ENCODE measurements around the gene PRDM16. TPM values are rescaled to one million over a fixed set of nuclear protein-coding genes. Genes with fewer than 3 reads are reported as not detected.

The PRDM16 gene
- total RNA-seq, 1 experiment from 2014 or later = 0.17 TPM

DNA sequence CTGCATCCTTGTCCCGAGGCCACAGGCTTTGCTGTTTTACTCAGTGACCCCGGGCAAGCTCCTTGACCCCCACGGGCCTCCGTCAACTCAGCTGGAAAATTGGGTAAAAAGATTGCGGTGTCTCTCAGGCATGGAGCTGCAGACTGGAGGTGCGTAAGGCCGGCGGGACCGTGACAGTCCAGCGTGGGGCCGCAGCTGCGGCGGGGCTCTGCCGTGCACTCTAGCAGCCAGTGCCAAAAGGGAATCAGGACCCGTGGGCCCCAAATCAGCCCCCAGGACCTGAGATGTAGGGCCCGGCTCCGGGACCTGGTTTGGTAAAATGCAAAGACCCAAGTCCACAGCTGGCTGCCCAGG, 158.3 kb downstream of the PRDM16 start:
- Histone ChIP-seq H3K9ac (ENCODE audit: extremely low read depth, insufficient read length, low read length) (no peak overlapping the region), H3K27me3 (ENCODE audit: insufficient read depth, low read length) (no peaks in the 10 kb centered on the region), H3K4ac (ENCODE audit: low read depth, low read length) (no peak overlapping the region), H4K20me1 (ENCODE audit: control insufficient read depth, insufficient read depth, insufficient read length) (no peaks in the 10 kb centered on the region), H3K23me2 (ENCODE audit: insufficient read length, low read depth, low read length, poor library complexity, severe bottlenecking) (no peaks in the 10 kb centered on the region), H3K9me3 (ENCODE audit: control insufficient read depth, low read depth, low read length) (no peaks in the 10 kb centered on the region), H2BK120ac (ENCODE audit: low read depth, low read length, poor library complexity, severe bottlenecking) (no peak overlapping the region), H2BK5ac (ENCODE audit: insufficient read length, low read length) (no peak overlapping the region), H2AK5ac (ENCODE audit: insufficient read length, low read length) (no peak overlapping the region), H3K79me2 (ENCODE audit: insufficient read depth, low read length) (no peaks in the 10 kb centered on the region), H3K14ac (ENCODE audit: insufficient read depth, low read length) (no peak overlapping the region), H3K4me1 (ENCODE audit: insufficient read depth, low read length) (no peaks in the 10 kb centered on the region), H2BK15ac (ENCODE audit: low read depth, low read length) (no peak overlapping the region), H3K4me2 (ENCODE audit: insufficient read depth, insufficient read length, low read length) (no peak overlapping the region), H4K5ac (ENCODE audit: insufficient read length, low read depth, low read length) (no peak overlapping the region), H3K27ac (ENCODE audit: insufficient read length, low read depth, low read length) (no peak overlapping the region), H2AFZ (ENCODE audit: low read length) (no peak overlapping the region), H4K91ac (ENCODE audit: insufficient read length, low read depth, low read length) (no peak overlapping the region), H3T11ph (ENCODE audit: low read length) (no peak overlapping the region), H4K8ac (replicated peaks; ENCODE audit: insufficient read length, low read depth, low read length) (no peak overlapping the region), H3K79me1 (ENCODE audit: insufficient read depth, low read depth, low read length, poor library complexity, severe bottlenecking) (no peaks in the 10 kb centered on the region), H3K18ac (ENCODE audit: insufficient read length, low read depth, low read length) (no peak overlapping the region), H3K56ac (ENCODE audit: insufficient read length, low read depth, low read length) (no peak overlapping the region), H3K23ac (ENCODE audit: insufficient read length, low read depth, low read length) (no peak overlapping the region), H2BK20ac (ENCODE audit: low read depth, low read length, poor library complexity, severe bottlenecking) (no peak overlapping the region), H2BK12ac (ENCODE audit: insufficient read length, low read depth, low read length) (no peak overlapping the region)
- no peaks in the 10 kb centered on the region for H3K36me3 Mint-ChIP-seq (ENCODE audit: insufficient read depth in 1 of 3, low read depth in 3 of 3)
- peaks cover 4% of the 10 kb centered on the region for H3K27me3 Mint-ChIP-seq (ENCODE audit: low read depth)
- no peaks in the 10 kb centered on the region for H3K9me3 Mint-ChIP-seq
- WGBS (ENCODE audit: extremely low coverage, insufficient read length, low lambda C conversion rate) = no CpG with 5 or more reads among the region's 17 CpGs
- DNase-seq = no peak
- TF ChIP-seq CTCF (conservative IDR thresholded peaks at IDR 0.05) = no peak
- H3K4me3 Mint-ChIP-seq = no peak overlapping the region
- peaks cover 2 to 15% of the 10 kb centered on the region in 2 experiments; a peak in 2 of 4 replicates for H3K4me1 Mint-ChIP-seq
- H3K27ac Mint-ChIP-seq = no peak overlapping the region

All from H9 (cell line).